Activated B cell treated with CpG ODN at 0.5 μM for 24 hours (primary cell): Measurements from ENCODE around the gene COL5A1. TPM values are rescaled to one million over a fixed set of nuclear protein-coding genes. Genes with fewer than 3 reads are reported as not detected.

ENCODE experiments used
- ATAC-seq: fragments of 200-7000 bp; cut with Tn5 transposase; one replicate; pipeline ENCODE4 v1.10.0; 2021; ENCODE audit warnings: low read depth, mild to moderate bottlenecking, moderate library complexity
- CTCF ChIA-PET: fragments of 350-600 bp; sonication (Branson Sonifier 250); formaldehyde crosslinking; loops from one replicate; lab custom pipeline; 2021; ENCODE audit warnings: antibody characterized with exemption; lab: Charles Lee
- POLR2A ChIA-PET: fragments of 350-600 bp; sonication (Branson Sonifier 250); formaldehyde crosslinking; loops from one replicate; lab custom pipeline; 2021; ENCODE audit warnings: antibody characterized with exemption; lab: Charles Lee
- DNase-seq: peaks from one replicate; pipeline ENCODE4 v3.0.0; 2022
- H3K27ac Mint-ChIP-seq: one replicate; pipeline ENCODE4 v1.8.0; 2020; ENCODE audit warnings: mixed read lengths
- H3K27me3 Mint-ChIP-seq: one replicate; pipeline ENCODE4 v1.8.0; 2021; ENCODE audit warnings: mixed read lengths
- H3K36me3 Mint-ChIP-seq: one replicate; pipeline ENCODE4 v1.8.0; 2021; ENCODE audit warnings: low read depth, mixed read lengths
- H3K4me1 Mint-ChIP-seq: one replicate; pipeline ENCODE4 v1.8.0; 2021; ENCODE audit warnings: mixed read lengths
- H3K4me3 Mint-ChIP-seq: one replicate; pipeline ENCODE4 v1.8.0; 2020; ENCODE audit warnings: mild to moderate bottlenecking, mixed read lengths
- H3K9me3 Mint-ChIP-seq: one replicate; pipeline ENCODE4 v1.8.0; 2020; ENCODE audit warnings: mixed read lengths
- intact Hi-C: fragments of 100-400 bp; cut with micrococcal nuclease; formaldehyde crosslinking; loops from one replicate; pipeline ENCODE4 v1.15.1; 2024
- total RNA-seq: library from RNA; stranded (reverse); gene quantifications from 2 replicates; pipeline ENCODE4 v1.2.3, GENCODE V29; 2022
- TF ChIP-seq, protein P1 (sequence below): fragments of 200-600 bp; IDR thresholded peaks from one replicate; pipeline ENCODE4 v1.8.0; 2022; ENCODE audit warnings: antibody characterized with exemption, mild to moderate bottlenecking

The COL5A1 gene
- total RNA-seq, 1 donor from 2014 or later = 0.02 TPM

DNA sequence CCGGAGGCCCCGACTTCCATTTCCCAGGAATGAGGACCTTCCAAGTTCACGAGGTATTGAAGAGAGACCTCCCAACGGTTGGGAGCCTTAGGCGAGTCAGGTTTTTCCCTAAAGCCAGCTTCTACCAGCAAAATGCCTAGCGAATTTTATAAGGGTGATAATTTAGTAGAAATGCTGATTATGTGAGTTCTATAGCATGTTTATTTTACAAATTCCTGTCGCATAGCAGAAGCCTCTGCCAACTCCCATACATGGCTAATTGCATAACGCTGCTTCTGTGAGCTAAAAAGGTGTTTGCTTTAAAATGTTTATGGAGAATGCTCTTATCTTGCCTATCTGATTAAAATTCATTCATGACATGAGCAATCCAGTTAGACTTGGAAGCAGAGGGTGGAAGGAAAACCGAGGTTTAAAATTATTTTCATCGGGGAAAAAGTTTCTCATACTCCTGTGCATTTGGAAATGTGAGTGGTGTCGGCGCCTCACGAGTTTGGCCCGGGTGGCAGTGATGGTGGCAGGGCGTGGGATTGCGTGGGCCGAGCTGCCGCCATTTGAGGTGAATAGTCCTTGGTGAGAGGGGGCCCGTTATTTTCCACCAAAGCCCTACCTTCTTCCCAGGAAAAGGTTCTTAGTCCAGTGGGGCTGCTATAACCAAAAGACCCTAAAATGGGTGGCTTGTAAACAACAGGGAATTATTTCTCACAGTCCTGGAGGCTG, 134.6 kb downstream of the COL5A1 start:
- intact Hi-C loops = no loop called here
- Mint-ChIP-seq H3K4me1 (peaks cover 2% of the 10 kb centered on the region), H3K4me3 (no peak overlapping the region), H3K27me3 (no peaks in the 10 kb centered on the region), H3K9me3 (no peaks in the 10 kb centered on the region), H3K27ac (no peak overlapping the region), H3K36me3 (no peaks in the 10 kb centered on the region)
- POLR2A ChIA-PET = no interaction called here
- DNase-seq (no peak), ATAC-seq (no peak)
- TF ChIP-seq, protein P1, sequence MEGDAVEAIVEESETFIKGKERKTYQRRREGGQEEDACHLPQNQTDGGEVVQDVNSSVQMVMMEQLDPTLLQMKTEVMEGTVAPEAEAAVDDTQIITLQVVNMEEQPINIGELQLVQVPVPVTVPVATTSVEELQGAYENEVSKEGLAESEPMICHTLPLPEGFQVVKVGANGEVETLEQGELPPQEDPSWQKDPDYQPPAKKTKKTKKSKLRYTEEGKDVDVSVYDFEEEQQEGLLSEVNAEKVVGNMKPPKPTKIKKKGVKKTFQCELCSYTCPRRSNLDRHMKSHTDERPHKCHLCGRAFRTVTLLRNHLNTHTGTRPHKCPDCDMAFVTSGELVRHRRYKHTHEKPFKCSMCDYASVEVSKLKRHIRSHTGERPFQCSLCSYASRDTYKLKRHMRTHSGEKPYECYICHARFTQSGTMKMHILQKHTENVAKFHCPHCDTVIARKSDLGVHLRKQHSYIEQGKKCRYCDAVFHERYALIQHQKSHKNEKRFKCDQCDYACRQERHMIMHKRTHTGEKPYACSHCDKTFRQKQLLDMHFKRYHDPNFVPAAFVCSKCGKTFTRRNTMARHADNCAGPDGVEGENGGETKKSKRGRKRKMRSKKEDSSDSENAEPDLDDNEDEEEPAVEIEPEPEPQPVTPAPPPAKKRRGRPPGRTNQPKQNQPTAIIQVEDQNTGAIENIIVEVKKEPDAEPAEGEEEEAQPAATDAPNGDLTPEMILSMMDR = no peak
- CTCF ChIA-PET = no interaction called here

DNA sequence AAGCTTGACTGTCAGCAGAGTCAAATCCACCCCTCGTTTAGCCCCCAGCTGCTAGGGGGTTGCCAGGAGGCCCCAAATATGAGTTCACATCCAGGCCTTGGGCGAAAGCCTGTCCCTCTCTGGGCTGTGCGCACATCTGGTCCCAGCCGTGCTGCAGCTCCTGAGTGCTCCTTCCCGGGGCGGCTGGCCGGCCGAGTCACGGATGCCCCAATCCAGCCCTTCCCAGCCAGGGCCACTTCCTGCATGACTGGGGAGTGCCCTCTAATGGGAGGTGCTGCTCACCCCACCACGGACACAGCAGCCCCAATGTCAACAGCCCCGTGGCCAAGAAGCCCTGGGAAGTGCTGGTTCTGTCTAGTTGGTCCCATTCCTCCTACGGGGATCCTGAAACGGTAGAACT, 135.6 kb downstream of the COL5A1 start:
- H3K27ac Mint-ChIP-seq = no peak overlapping the region

DNA sequence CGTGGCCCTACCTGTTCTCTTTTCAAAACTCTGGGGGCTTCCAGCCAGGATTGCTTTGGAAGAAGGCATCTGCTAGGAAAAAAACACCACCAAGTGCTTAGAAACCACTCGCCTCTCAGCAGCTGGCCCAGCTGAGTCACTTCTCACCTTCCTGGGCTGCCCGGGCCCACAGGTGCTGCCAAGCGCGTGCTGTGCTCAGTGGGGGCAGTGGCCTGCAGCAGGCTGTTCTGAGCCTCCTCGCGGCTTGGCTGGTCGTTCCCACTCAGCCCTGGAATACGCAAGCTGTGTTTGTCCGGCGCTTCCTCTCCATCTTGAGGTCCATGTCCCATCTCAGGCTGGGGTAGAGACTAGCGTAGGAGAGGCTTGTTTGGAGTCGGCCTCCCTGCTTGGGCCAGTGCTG, 136.6 kb downstream of the COL5A1 start:
- TF ChIP-seq, protein P1 = no peak
- ATAC-seq (no peak), DNase-seq (no peak)
- intact Hi-C loops = no loop called here
- Mint-ChIP-seq H3K4me1 (no peaks in the 10 kb centered on the region), H3K36me3 (no peaks in the 10 kb centered on the region), H3K4me3 (no peak overlapping the region), H3K9me3 (no peaks in the 10 kb centered on the region), H3K27ac (no peak overlapping the region), H3K27me3 (no peaks in the 10 kb centered on the region)
- ChIA-PET CTCF (no interaction called here), POLR2A (no interaction called here)

More for the DNA sequence above, 135.6 kb downstream of the COL5A1 start:
- no peaks in the 10 kb centered on the region for H3K27me3 Mint-ChIP-seq
- TF ChIP-seq, protein P1 = no peak
- ChIA-PET CTCF (no interaction called here), POLR2A (no interaction called here)
- ATAC-seq (no peak), DNase-seq (no peak)
- H3K4me3 Mint-ChIP-seq = no peak overlapping the region
- no peaks in the 10 kb centered on the region for H3K9me3 Mint-ChIP-seq
- H3K36me3 Mint-ChIP-seq = no peaks in the 10 kb centered on the region
- intact Hi-C loops = no loop called here
- H3K4me1 Mint-ChIP-seq = no peaks in the 10 kb centered on the region

DNA sequence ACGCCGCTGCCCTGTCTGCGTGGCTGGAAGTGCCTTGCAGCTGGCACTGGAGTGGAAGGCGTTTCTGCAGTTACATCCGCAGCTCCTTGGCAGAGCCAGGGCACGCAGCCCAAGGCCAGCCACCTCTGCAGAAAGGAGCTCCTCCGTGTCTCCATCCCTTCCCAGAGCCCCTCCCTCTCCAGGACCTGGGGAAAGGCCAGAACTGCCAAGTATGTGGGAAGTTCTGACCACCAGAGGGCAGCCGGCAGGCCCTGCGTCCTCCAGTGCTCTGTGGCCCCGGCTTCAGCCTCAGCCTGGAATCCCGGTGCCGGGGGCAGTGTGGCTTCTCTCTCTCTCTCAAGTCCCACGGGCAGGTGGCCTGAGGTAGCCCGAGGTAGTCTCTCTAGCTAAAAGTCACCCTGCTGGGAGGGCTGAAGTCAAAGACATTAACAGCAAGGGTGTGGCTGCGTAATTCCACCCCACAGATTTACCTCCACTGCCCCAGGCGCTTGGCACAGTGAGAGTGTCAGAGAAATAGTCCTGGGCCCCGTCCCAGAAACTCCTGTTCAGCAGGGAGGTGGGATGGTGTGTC, 137.3 kb downstream of the COL5A1 start:
- ChIA-PET CTCF (no interaction called here), POLR2A (no interaction called here)
- no peak overlapping the region for H3K27ac Mint-ChIP-seq
- no peaks in the 10 kb centered on the region for H3K9me3 Mint-ChIP-seq
- no peak overlapping the region for H3K4me3 Mint-ChIP-seq
- intact Hi-C loops = no loop called here
- H3K36me3 Mint-ChIP-seq = no peaks in the 10 kb centered on the region
- H3K4me1 Mint-ChIP-seq = no peaks in the 10 kb centered on the region
- ATAC-seq (no peak), DNase-seq (no peak)
- no peaks in the 10 kb centered on the region for H3K27me3 Mint-ChIP-seq
- TF ChIP-seq, protein P1 = no peak

DNA sequence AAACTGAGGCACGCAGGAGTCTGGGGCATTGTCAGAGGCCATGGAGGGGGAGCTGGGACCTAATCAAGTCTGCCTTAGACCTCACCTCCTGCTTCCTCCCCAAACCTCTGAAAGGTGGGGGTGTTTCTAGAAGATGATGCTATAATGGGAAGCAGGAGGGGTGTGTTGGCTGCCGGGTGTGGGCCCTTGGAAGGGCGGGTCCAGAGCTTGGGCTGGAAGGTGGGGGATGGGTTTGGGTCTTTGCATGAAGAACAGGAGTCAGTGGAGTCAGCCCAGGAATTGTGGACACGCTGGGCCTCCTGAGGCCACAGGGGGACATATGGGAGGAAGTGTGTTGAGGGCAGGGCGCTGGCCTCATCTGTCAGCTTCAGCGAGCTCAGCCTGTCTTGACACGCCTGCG, 138.0 kb downstream of the COL5A1 start:
- no peak for DNase-seq
- Mint-ChIP-seq H3K9me3 (no peaks in the 10 kb centered on the region), H3K4me3 (no peak overlapping the region), H3K27ac (no peak overlapping the region), H3K36me3 (no peaks in the 10 kb centered on the region), H3K27me3 (no peaks in the 10 kb centered on the region), H3K4me1 (no peaks in the 10 kb centered on the region)
- ATAC-seq = no peak
- POLR2A ChIA-PET = no interaction called here
- intact Hi-C loops = no loop called here
- TF ChIP-seq, protein P1 = no peak
- CTCF ChIA-PET = interaction anchor here (2.1 kb wide), 1 partner anchor 203 kb away, joined by 5 read pairs; no protein-coding TSS in a partner anchor
